ENCODE results near the gene FAM234A. TPM values are rescaled to one million over a fixed set of nuclear protein-coding genes. Genes with fewer than 3 reads are reported as not detected.
"Not testable (repeated sequence)": the region's sequence is repeated elsewhere in the genome, so short reads cannot be mapped to it uniquely, and the experiment has no call there.

The FAM234A gene
- total RNA-seq, 1 experiment from 2014 or later, result 43.5 TPM

DNA sequence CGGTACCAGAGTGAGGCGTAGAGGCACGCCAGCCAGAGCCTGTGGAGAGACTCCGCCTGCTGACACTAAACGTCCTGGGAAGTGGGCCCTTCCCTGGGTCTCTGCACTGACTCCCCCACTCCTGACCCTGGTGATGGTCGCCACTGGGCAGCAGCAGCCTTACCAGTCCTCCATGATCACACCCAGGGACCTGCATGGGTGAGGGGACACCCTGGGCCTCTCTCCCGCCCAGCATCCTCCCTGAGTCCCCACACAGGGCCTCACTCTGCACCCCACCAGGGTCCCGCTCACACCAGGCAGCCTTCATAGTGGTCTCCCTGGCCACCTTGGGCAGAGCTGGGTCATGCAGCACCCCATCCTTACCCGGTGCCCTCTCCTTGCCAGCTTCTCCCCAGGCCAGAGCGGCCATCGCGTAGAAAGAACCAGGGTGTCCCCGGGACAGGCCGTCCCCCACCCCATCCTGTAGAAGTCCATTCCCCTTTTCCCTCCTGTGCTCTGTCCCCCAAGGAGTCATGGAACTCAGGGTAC is 30.4 kb downstream of the FAM234A start:
- DNase-seq (ENCODE audit: low read depth), result no peak

DNA sequence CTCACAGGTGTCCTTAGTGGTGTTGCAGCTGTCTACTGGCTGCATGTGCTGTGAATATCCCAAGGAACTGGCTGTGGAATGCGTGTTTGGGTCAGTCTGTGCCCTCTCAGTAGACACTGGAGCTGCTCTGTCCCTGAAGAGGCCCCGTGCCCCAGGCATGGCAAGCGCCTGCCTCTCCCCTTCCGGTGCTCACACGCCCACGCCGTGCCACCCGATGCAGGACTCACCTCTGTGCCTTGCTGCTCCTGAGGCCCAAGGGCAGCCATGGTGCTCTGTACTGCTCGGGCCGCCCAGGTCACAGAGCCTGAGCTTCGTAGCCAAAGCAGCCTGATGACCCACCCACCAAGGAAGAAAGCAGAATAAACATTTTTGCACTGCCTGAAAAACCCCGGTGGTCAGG is 31.1 kb downstream of the FAM234A start:
- no peak for DNase-seq (ENCODE audit: low read depth)

DNA sequence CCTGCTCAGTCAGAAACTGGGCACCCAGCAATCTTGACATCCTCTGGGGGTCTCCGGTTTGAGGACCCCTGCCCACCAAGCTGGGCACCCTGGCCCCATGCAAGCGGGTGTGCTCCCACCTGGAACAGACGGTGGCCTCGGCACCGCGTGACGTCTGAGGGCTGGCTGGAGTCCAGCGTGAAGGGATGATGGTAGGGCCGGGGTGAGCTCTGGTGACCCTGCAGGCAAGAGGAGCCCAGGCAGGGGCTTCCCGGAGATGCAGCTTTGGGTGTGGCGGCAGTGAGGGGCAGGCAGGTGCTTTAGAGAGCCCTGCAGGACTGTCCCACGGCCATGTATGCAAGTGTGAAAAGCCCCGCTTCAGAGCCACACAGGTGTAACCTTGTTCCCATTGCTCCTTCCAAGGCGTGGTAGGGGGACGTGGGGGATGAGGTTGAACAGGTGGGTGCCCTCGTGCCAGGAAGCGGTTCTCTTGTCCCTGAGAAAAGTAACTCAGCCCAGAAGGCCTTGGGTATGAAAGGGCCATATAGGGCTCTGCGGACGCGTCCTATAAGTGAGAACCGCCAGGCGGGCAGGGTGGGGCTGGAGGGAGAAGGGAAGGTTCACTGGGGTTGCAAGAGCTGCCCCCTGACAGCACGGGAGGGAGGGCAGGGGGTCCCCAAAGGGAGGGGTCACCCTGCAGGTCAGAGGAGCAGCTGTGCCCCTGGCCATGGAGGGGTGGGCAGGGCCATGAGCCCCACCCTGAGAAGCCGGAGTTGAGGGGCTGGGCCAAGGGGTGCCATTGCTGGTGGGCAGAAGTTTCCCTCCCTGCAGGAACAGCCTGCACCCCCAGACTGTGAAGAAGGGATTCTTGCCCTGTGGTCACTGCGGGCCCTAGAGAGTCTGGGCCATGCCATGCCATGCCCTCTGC is 31.9 kb downstream of the FAM234A start:
- no peak for DNase-seq (ENCODE audit: low read depth)

DNA sequence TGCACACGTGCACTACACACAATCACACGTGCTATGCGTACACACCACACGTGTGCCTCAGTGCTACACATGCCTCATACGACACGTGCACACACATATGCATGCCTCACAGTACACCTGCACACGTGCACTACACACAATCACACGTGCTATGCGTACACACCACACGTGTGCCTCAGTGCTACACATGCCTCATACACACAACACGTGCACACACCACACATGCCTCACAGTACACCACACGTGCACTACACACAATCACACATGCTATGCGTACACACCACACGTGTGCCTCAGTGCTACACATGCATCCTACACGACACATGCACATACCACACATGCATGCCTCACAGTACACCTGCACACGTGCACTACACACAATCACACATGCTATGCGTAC is 32.9 kb downstream of the FAM234A start:
- DNase-seq (ENCODE audit: low read depth), result not testable (repeated sequence)

DNA sequence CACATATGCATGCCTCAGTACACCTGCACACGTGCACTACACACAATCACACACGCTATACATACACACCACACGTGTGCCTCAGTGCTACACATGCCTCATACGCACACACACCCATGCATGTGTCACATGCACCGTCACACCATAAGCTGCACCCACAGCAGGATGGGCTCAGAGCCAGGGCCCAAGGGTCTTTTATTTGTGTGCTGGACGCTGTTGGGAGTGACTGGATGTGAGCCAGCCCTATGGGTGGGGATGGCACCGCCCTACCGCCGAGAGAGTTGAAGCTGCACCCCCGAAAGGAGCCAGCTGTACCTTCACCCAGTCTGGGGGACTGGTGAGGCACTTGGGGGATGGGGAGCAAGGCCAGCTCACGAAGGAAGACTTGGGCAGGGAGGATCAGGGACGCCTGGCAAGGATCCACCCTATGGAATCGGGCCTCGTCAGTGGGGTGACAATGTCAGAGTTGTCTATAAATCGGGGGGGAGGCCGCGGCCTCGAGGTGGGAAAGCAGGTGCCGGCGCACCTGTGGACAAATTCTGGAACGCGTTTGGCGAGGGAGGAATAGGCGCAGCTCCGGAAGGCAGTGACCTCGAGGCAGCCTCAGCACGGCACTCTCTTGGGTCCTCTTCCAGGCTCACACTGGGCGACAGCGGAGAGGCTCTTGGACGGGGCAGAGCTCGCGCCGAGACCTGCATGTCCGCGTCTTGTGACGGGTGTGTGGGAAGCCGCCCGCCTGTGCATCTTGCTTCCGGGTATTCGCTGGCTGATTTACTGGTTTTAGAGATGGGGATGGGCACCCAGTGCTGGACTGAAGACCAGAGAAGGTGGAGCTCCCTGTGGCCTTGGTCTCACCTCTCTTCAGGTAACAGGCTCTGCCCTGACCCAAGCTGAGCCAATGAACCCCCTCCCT is 33.8 kb downstream of the FAM234A start:
- no peak for DNase-seq (ENCODE audit: low read depth)

DNA sequence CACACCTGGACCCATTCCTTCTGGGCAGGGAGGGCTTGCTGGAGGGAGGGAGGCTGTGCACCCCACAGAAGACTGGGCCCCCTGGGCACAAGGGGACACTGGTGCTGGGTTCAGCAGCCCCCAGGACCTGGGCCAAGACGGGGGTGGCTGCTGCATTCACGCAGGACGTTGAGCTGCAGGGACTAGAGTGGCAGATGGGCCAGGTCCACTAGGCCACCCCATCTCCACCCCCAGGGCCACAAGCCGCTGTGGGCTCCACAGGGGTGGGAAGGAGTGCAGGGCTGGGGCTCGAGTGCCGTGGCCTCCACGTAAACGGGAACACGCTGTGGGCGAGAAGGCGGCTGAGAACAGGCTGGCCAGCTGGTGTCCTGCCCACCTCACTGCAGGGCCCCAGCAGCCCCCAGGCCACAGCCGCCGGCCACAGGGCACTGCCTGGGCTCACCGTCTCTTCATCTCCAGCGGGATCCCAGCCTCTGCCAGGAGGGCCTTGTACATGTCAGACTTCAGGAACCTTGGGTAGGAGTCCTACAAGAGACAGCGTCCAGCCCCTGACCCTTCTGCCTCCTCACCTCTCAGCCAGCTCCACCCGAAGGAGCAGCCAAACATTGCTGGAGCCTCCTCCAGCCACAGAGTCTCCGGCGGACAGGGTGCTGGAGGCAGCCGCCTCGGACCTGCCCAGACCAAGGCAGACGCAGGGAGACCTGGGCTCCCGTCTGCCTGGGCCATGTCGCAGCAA is 34.6 kb downstream of the FAM234A start:
- DNase-seq (ENCODE audit: low read depth), result no peak

DNA sequence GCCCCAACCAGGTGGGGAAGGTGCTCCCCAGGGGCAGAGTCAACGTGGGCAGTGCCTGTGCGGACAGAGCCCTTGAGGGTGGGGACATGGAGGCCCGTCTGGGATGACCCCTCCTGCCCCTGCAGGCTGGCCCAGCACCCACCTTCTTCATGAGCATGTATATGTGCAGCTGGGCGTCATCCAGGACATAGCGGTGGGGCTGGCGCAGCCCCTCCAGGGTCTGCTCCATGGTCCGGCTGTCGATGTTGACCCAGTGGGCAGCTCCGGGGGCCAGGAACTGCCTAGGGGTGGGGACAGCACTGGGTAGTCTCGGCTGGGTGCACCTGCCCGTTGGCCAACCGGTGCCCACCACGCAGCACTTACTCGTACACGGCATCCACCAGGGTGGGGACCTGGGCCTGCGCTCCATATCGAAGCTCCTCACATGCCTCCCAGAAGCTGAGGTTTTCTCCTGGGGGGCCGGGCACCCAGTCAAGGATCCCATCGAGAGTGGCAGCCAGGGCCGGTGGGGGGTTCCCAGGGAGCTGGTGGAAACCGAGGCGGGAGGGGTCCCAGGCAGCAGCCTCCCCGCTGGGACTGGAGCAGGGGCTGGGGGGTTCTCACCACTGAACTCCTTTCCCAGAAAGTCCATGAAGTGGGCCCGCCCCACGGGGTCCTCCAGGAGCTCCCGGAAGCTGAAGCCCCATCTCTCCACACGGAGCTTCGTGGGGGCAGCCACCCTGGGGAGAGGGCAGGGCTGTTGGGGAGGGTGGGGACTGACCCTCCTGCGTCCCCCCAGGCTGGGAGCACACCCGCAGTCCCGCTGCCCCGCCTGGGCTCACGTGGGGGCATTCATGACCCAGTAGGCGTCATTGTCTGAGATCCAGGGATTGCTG is 36.0 kb downstream of the FAM234A start:
- no peak for DNase-seq (ENCODE audit: low read depth)

DNA sequence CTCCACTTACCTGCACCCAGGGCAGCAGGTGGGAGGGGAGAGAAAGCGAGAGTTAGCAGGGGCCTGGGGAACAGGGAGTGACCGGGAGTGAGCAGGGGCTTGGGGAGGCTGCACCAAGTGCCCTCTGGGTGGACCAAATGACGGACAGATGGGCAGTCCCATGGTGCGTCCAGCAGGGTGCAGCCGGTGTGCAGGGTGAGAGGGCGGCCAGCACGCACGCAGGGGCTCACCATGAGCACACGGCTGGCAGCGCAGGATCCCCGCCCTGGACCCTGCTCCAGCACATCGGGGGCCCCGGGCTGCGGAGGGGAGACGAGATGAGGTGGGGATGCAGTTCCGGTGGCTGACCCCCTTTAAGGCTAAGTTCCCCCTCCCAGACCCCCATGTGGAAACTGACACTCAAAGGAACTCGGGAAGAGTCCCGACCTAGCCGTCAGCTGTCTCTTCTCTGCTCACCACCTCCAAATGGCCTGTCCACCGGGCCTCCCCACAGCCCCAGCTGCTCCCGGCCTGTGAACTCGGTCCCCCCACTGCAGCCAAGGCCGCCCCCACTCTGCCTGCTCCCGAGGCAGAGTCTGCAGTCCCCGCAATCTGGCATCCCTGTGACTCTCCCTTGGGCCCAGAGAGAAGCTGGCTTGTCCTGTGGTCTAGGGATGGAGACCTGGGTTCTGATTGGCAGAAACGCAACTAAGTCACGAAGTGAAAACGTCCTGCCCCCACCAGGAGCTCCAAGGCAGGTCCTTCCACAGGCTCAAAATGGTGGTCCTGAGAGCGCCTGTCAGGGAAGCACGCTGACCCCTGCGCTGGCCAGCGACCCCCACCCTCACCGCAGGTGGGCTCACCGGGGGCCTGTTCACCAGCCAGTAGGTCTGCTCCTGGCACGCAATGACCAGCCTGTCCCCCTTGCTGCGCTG is 38.3 kb downstream of the FAM234A start:
- DNase-seq (ENCODE audit: low read depth), result no peak

DNA sequence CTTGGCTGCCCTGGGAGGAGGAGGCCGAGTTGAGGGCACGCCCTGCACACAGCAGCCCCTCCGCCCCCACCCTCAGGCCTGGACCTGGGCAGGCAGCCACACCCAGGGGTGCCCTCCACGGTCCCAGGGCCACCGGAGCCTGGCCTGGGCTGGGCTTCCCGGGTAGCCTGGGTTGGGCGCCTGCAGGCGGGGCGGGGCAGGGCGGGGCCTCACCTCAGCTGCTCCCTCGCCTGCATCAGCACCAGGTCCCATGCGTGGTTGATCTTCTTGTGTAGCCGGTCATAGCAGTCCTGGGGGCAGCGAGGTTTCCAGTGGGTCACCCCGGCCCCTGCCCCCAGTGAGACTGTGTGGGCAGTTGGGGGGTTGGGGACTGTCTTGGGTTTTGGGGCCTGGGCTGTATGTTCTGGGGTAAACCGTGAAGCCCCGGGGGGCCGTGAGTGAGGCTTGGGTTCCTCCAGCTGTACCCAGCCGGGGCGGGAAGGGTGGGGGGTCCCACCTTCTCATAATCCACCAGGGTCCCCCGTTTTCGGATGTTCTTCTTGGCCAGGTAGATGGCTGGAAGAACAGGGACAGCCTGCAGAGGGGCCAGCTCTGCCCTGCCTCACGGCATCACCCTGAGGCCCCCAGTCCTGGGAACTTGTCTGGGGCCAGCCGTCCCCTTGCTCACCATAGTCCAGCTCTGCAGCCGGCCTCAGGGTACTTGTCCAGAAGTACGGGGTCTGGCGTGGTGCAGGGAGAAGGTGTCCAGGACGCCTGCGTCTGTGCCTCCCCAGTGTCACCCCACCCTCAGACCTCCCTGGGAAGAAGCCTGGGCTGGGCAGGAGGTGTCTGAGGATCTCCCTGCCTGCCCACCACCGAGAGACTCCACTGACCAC is 39.2 kb downstream of the FAM234A start:
- no peak for DNase-seq (ENCODE audit: low read depth)

DNA sequence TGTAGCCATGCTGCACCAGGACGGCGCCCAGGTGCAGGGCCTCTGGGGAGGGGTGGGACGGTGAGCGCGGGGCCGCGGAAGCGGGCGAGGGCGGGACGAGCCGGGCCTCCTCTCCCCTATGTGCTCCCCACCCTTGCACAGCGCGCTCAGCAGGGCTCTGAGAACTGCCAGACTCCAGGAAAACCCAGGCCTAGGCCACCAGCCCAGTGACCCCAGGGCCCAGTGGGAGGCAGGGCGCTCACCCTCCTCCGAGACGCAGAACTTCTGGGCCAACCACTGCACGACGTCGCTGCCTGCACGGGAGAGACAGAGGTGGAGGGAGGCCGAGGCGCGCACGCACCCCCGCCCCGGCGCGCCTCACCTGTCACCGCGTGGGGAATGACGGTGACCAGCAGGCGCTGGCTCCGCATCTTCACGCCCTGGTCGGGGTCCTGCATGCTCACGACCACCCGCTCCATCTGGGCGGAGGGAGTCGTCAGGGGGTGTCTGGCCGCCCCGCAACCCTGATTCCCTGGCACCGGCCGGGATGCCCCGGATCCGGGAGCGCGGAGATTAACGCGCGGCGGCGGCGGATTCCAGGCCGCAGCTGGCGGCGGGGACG is 40.5 kb downstream of the FAM234A start:
- DNase-seq (ENCODE audit: low read depth), result no peak

DNA sequence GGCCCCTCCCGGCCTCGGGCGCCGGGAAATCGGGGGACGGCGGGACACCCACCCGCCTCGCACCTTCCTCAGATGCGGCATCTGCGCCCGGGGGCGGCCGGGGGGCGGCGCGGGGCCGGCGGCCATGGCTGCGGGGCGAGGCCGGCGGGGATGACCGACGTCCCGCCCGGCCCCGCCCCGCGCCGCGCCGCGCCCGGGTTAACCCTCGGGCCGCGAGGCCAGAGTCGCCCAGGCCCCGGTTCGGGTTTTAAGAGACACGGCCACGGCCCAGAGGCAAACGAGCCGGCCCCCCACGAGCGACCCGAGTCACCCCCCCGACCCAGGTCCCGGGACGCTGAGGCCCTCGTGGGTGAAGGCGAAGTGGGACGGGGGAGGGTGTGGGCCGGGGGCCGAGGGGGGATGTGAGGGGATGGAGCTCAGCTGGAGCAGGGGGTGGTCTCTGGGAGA is 41.2 kb downstream of the FAM234A start, which contains the start of gene RGS11:
RGS11 (minus strand) TSS at position 159 of the 447 bp plus-strand sequence; CDS start at position 126, 33 bp downstream.
- DNase-seq (ENCODE audit: low read depth), result no peak

DNA sequence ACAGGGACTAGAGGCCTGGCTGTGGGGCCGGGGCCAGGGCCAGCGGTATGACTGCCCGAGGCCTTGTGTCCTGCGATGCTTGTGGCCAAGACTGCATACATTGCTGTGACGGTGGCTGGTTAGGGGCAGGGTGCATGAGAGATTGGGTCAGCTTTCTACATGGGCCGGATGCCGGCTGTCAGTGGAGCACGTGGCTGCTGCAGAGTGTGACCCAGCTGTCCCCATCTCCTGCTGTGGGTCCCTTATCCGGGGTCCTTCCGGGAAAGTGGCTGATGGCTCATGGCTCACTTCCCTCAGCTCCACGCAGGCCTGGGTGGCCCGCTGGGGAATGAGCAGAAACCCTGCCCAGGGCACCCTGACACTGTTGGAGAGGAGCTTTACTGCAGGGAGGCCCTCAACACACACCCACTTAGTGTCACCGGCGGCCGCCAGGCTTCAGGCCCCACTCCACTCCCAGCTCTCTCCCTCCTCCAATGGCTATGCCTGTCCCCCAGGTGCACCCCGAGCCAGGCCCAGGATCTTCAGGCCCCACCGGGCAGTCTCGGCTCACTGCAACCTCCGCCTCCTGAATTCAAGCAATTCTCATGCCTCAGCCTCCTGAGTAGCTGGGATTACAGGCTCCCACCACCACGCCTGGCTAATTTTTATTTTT is 41.9 kb downstream of the FAM234A start:
- no peak for DNase-seq (ENCODE audit: low read depth)

DNA sequence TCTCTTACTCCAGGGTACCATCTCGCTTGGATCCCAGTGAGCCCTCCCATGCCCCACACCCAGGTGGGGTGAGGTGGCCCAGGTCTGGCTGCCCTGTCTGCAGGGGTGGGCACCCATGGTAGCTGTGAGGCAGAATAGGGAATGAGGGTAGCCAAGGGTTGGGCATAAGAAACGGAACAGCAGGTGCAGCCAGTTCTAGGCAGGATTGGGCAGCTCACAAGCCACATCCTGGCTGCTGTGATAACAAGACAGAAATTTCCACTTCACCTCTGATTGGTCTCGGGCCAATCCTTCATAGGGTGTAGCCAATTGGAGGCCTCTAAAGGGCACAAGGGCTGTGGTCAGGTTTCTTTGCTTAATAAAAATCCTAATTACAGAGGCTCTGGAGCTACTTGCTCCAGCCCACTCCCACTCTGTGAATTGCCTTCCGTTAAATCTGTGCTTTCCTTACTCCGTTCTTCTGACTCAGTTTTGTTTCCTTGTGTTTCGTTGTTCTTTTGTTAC is 44.3 kb downstream of the FAM234A start:
- DNase-seq (ENCODE audit: low read depth), result peak; percentile 55

DNA sequence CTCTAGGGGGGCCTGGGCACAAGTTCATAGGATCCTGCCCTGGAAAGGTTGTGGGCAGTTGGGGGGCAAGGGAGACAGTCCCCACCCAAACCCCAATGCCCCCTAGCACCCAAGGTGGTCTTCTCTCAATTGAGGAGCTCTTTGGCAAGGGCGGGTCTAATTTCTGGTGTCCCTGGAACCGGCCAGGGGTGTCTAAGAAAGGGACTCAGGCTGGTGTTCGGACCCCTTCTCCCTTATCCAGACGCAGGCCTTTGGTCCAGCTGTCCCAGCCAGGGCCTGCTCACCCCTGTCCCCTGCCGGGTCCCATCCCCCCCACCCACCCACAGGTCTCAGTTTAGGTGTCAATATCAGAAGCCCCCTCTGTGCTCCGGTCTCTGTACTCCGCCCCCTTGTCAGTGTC is 44.9 kb downstream of the FAM234A start:
- no peak for DNase-seq (ENCODE audit: low read depth)

DNA sequence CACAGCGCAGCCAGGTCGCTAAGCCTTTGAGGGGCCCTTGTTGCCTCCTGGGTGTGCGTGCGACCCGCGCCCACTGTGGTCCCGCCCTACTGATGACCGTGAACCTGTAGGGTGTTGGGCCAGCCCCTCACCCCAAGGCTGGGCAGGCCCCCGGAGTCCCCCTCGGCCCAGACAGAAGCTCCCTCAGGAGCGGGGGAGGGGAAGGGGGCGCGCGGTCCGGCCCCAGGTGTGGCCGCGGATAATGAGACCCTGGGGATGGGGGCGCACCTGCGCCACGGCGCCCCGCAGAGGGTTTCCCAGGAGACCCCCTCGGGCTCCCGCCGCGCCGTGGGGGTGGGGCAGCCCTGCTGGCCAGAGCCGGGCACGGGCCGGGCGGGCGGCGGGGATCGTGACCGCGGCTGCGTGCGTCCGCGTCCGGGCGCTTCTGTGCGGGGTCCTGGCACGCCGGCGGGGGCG is 45.4 kb downstream of the FAM234A start:
- no peak for DNase-seq (ENCODE audit: low read depth)

DNA sequence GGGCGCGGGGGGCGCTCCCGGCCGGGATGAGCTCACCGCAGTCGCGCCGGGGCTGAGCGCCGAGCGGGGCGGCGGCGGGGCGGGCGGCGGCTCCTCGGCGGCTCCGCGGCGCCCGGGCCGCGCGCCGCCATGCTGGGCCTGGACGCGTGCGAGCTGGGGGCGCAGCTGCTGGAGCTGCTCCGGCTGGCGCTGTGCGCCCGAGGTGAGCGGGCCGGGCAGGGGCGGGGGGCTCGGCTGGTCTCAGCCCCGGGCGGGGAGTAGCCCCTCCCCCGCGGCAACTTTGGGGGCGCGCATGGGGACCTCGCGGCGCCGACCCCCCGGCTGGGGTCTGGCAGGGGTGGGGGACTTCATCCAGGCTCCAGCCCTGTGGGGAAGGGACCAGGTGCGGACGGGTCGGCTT is 45.9 kb downstream of the FAM234A start, which contains the start of gene ARHGDIG:
ARHGDIG (plus strand) TSS at position 40 of the 400 bp plus-strand sequence; CDS start at position 130, 90 bp downstream.
- DNase-seq (ENCODE audit: low read depth), result no peak
